A549 (cell line): Measurements from ENCODE around the gene TEKT3. TPM values are rescaled to one million over a fixed set of nuclear protein-coding genes. Genes with fewer than 3 reads are reported as not detected.

Source experiments
- ATAC-seq, 2 experiments: fragments of 200-7000 bp in 1 of 2; fragments of >200 bp in 1 of 2; cut with Nextera tagmentation in 1 of 2; cut with Tn5 transposase in 1 of 2; 3 replicates each; pipeline versions ENCODE4 v1.8.0 to v1.9.1; 2018 to 2020; ENCODE audit warnings: mild to moderate bottlenecking in 1 of 2, moderate library complexity in 1 of 2
- CTCF ChIA-PET: fragments of 300-600 bp; sonication (Branson Sonifier 250); formaldehyde crosslinking; extraction: SDS; loops from one replicate; lab custom pipeline; 2021; ENCODE audit warnings: antibody characterized with exemption, inconsistent platforms; lab: Yijun Ruan, JAX
- POLR2A ChIA-PET: fragments of 350-600 bp; formaldehyde crosslinking; extraction: SDS; loops from one replicate; lab custom pipeline; 2021; ENCODE audit warnings: antibody characterized with exemption, inconsistent platforms; lab: Yijun Ruan, JAX
- DNase-seq, 2 experiments: peaks; one replicate each; pipeline versions ENCODE4 v3.0.0 to v3.0.0-alpha.2; 2011 to 2016; ENCODE audit warnings: low read depth in 1 of 2, low spot score in 1 of 2
- FAIRE-seq: peaks from 2 replicates; lab custom pipeline; 2011; peaks lifted over from hg19 to GRCh38; lab: Jason Lieb, UNC
- H3K27ac ChIP-seq, 2 experiments: fragments of >200 bp; sonication (Bioruptor Twin); formaldehyde crosslinking; 3 replicates each; pipeline ENCODE4 v1.5.1; 2016 to 2017
- H3K4me1 ChIP-seq: fragments of >200 bp; sonication (Bioruptor Twin); formaldehyde crosslinking; 3 replicates; pipeline ENCODE4 v1.6.1; 2016
- H3K4me2 ChIP-seq: fragments of >200 bp; sonication (Bioruptor Twin); formaldehyde crosslinking; 3 replicates; pipeline ENCODE4 v1.6.1; 2016
- H3K4me3 ChIP-seq: fragments of >200 bp; sonication (Bioruptor Twin); formaldehyde crosslinking; 3 replicates; pipeline ENCODE4 v1.5.1; 2016
- H3K9me3 ChIP-seq: fragments of >200 bp; sonication (Bioruptor Twin); formaldehyde crosslinking; 3 replicates; pipeline ENCODE4 v1.6.1; 2016
- CBX2 ChIP-seq: fragments of 200-600 bp; sonication (generic); IDR thresholded peaks from 2 replicates; pipeline ENCODE4 v1.6.1; 2016; ENCODE audit warnings: low read depth, mild to moderate bottlenecking, borderline replicate concordance
- CBX8 ChIP-seq: fragments of 200-600 bp; sonication (generic); IDR thresholded peaks from 2 replicates; pipeline ENCODE4 v1.6.1; 2016
- CEBPB ChIP-seq, 2 experiments: fragments of >200 bp in 1 of 2; sonication (Bioruptor Twin) in 1 of 2; formaldehyde crosslinking in 1 of 2; IDR thresholded peaks; 2 replicates each; pipeline ENCODE4 v1.6.1; 2012 to 2016
- CHD4 ChIP-seq: fragments of 200-600 bp; sonication (generic); IDR thresholded peaks from 2 replicates; pipeline ENCODE4 v1.6.1; 2016; ENCODE audit warnings: antibody characterized with exemption, mild to moderate bottlenecking, borderline replicate concordance
- CTCF ChIP-seq: fragments of >200 bp; sonication (Bioruptor Twin); formaldehyde crosslinking; IDR thresholded peaks from 3 replicates; pipeline ENCODE4 v1.5.1; 2016
- EHF ChIP-seq: fragments of 250-450 bp; sonication (Bioruptor Pico); IDR thresholded peaks from 2 replicates; pipeline ENCODE4 v1.5.0; 2020; ENCODE audit warnings: mild to moderate bottlenecking
- FOSB ChIP-seq: fragments of 250-450 bp; sonication (Bioruptor Pico); IDR thresholded peaks from 2 replicates; pipeline ENCODE4 v1.5.0; 2020; ENCODE audit warnings: mild to moderate bottlenecking, moderate library complexity
- FOSL2 ChIP-seq, 2 experiments: fragments of 450-650 bp in 1 of 2; fragments of >200 bp in 1 of 2; sonication (Bioruptor Twin) in 1 of 2; formaldehyde crosslinking; IDR thresholded peaks; 2 replicates each; pipeline versions ENCODE4 v1.5.0 to v1.6.1; 2016 to 2020; ENCODE audit warnings: mild to moderate bottlenecking in 1 of 2, moderate library complexity in 1 of 2
- GATA3 ChIP-seq: IDR thresholded peaks from 2 replicates; pipeline ENCODE4 v1.6.1; 2012; ENCODE audit warnings: borderline replicate concordance
- HES2 ChIP-seq: fragments of >200 bp; sonication (Bioruptor Twin); formaldehyde crosslinking; IDR thresholded peaks from 2 replicates; pipeline ENCODE4 v1.6.1; 2016
- HEYL ChIP-seq: fragments of 250-450 bp; sonication (Bioruptor Pico); IDR thresholded peaks from 2 replicates; pipeline ENCODE4 v1.8.0; 2021; ENCODE audit warnings: mild to moderate bottlenecking, moderate library complexity
- KDM5A ChIP-seq: fragments of 200-600 bp; sonication (generic); IDR thresholded peaks from 2 replicates; pipeline ENCODE4 v1.6.1; 2016; ENCODE audit warnings: antibody characterized with exemption, mild to moderate bottlenecking
- MAFK ChIP-seq: fragments of 450-650 bp; IDR thresholded peaks from 2 replicates; pipeline ENCODE4 v1.6.1; 2014; ENCODE audit not compliant: partially characterized antibody
- MAX ChIP-seq: IDR thresholded peaks from 2 replicates; pipeline ENCODE4 v1.6.1; 2012
- MYC ChIP-seq: IDR thresholded peaks from 2 replicates; pipeline ENCODE4 v1.6.1; 2012; ENCODE audit warnings: mild to moderate bottlenecking, inconsistent platforms, low read length, improper control_type of control experiment, borderline replicate concordance
- NFE2L2 ChIP-seq: fragments of 150-350 bp; conservative IDR thresholded peaks from 2 replicates; pipeline ENCODE4 v1.6.1; 2014; ENCODE audit warnings: low read length
- NR3C1 ChIP-seq: fragments of >200 bp; sonication (Bioruptor Twin); formaldehyde crosslinking; IDR thresholded peaks from 3 replicates; pipeline ENCODE4 v1.6.1; 2017
- PBX3 ChIP-seq: IDR thresholded peaks from 2 replicates; pipeline ENCODE4 v1.6.1; 2012
- POLR2A ChIP-seq: IDR thresholded peaks from 2 replicates; pipeline ENCODE4 v1.6.1; 2012; ENCODE audit warnings: mild to moderate bottlenecking, low read length
- POLR2AphosphoS2 ChIP-seq: conservative IDR thresholded peaks from 2 replicates; pipeline ENCODE4 v1.6.1; 2012; ENCODE audit warnings: low read length, improper control_type of control experiment, inconsistent platforms
- RNF2 ChIP-seq: fragments of 200-600 bp; sonication (generic); IDR thresholded peaks from 2 replicates; pipeline ENCODE4 v1.6.1; 2016; ENCODE audit warnings: low read depth, mild to moderate bottlenecking, antibody characterized with exemption, moderate library complexity, borderline replicate concordance
- SREBF2 ChIP-seq: fragments of 450-650 bp; IDR thresholded peaks from 2 replicates; pipeline ENCODE4 v1.6.1; 2014; ENCODE audit warnings: mild to moderate bottlenecking, moderate library complexity
- ZC3H11A ChIP-seq: fragments of 450-650 bp; IDR thresholded peaks from 2 replicates; pipeline ENCODE4 v1.6.1; 2014; ENCODE audit warnings: antibody characterized with exemption, mild to moderate bottlenecking
- ZFP36 ChIP-seq: fragments of 450-650 bp; IDR thresholded peaks from 2 replicates; pipeline ENCODE4 v1.6.1; 2014; ENCODE audit warnings: borderline replicate concordance; ENCODE audit not compliant: partially characterized antibody
- ZNF302 ChIP-seq: fragments of 250-450 bp; sonication (Bioruptor Pico); IDR thresholded peaks from 2 replicates; pipeline ENCODE4 v1.9.0; 2021; ENCODE audit warnings: inconsistent platforms, mild to moderate bottlenecking, moderate library complexity
- ZSCAN20 ChIP-seq: fragments of 250-450 bp; sonication (Bioruptor Pico); IDR thresholded peaks from 2 replicates; pipeline ENCODE4 v1.8.0; 2022; ENCODE audit warnings: mild to moderate bottlenecking, moderate library complexity
- WGBS: methylation state at CpG from one replicate; pipeline ENCODE4 v1.1.6; 2017; ENCODE audit errors: missing lambda C conversion rate; 5-methylcytosine and 5-hydroxymethylcytosine counted together
- polyA plus RNA-seq, 4 experiments: library from polyadenylated mRNA; depleted of rRNA in 3 of 4; stranded (reverse); fragments of >200 nt; fragmentation: RNase III in 1 of 4; extraction: RNeasy Plus Mini Kit Qiagen cat#74134 plus additional on column Dnase treatment in 1 of 4; gene quantifications; 2 replicates in 3 of 4; 3 replicates in 1 of 4; pipeline ENCODE4 v1.2.3, GENCODE V29; 2011 to 2017
- TF ChIP-seq, protein P1 (sequence below): fragments of 250-450 bp; sonication (Bioruptor Pico); IDR thresholded peaks from 2 replicates; pipeline ENCODE4 v1.5.0; 2021; ENCODE audit warnings: mild to moderate bottlenecking, moderate library complexity, borderline replicate concordance
- TF ChIP-seq, protein P2 (sequence below): fragments of 250-450 bp; sonication (Bioruptor Pico); IDR thresholded peaks from 2 replicates; pipeline ENCODE4 v1.5.0; 2020; ENCODE audit warnings: low read depth, mild to moderate bottlenecking, moderate library complexity
- TF ChIP-seq, protein P3 (sequence below): fragments of >200 bp; sonication (Bioruptor Twin); formaldehyde crosslinking; IDR thresholded peaks from 3 replicates; pipeline ENCODE4 v1.6.1; 2016

Gene TEKT3
- polyA plus RNA-seq, 2 of the 4 experiments (the other 2 are of a cell fraction), result 0.17 to 0.21 TPM

DNA sequence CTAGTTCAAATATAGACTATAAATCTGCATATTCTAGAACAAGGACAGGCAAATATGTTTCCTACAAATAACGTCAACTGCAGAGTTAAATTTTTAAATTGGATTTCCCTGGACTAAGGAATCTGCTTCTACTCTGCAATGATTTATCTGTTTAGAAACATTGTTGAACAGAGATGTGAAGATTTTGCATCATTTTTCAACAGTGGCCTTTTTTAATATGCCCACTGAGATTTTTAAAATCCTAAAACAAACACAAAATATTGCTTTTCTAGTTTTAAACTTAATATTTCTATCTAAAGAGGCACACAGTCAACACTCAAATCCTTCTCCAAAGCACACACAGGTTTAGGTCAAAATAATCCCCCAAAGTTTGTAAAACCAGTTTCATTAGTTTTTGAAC is 52.5 kb downstream of the TEKT3 start:
- 89% methylated on average over 1 of the region's 1 CpG for WGBS
- no peak for TF ChIP-seq CBX2
- no peak for TF ChIP-seq FOSL2 (IDR thresholded peaks at IDR 0.05)
- no peak for TF ChIP-seq FOSL2 (CRISPR knock-in tag; IDR thresholded peaks at IDR 0.05)
- TF ChIP-seq PBX3, result no peak
- no peak for TF ChIP-seq HES2
- TF ChIP-seq, protein P1, sequence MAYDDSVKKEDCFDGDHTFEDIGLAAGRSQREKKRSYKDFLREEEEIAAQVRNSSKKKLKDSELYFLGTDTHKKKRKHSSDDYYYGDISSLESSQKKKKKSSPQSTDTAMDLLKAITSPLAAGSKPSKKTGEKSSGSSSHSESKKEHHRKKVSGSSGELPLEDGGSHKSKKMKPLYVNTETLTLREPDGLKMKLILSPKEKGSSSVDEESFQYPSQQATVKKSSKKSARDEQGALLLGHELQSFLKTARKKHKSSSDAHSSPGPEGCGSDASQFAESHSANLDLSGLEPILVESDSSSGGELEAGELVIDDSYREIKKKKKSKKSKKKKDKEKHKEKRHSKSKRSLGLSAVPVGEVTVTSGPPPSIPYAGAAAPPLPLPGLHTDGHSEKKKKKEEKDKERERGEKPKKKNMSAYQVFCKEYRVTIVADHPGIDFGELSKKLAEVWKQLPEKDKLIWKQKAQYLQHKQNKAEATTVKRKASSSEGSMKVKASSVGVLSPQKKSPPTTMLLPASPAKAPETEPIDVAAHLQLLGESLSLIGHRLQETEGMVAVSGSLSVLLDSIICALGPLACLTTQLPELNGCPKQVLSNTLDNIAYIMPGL (CRISPR knock-in tag), result no peak
- TF ChIP-seq ZC3H11A, result no peak
- TF ChIP-seq GATA3, result no peak
- TF ChIP-seq NFE2L2, result no peak
- TF ChIP-seq MYC, result no peak
- no peak for TF ChIP-seq MAX
- no peak for TF ChIP-seq CHD4
- no peak for TF ChIP-seq ZNF302
- TF ChIP-seq RNF2, result no peak
- TF ChIP-seq CBX8, result no peak
- no peak for TF ChIP-seq POLR2AphosphoS2
- TF ChIP-seq, protein P2, sequence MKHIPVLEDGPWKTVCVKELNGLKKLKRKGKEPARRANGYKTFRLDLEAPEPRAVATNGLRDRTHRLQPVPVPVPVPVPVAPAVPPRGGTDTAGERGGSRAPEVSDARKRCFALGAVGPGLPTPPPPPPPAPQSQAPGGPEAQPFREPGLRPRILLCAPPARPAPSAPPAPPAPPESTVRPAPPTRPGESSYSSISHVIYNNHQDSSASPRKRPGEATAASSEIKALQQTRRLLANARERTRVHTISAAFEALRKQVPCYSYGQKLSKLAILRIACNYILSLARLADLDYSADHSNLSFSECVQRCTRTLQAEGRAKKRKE, result no peak
- TF ChIP-seq SREBF2, result no peak
- TF ChIP-seq KDM5A, result no peak
- no peak for TF ChIP-seq EHF
- no peak for TF ChIP-seq ZSCAN20 (CRISPR knock-in tag)
- Histone ChIP-seq H3K4me3 (peak overlapping the region; percentile 33; the same call in 1 of the 3 replicates), H3K4me2 (peak overlapping the region; percentile 72), H3K4me1 (peaks cover 21% of the 10 kb centered on the region), H3K27ac (peak overlapping the region; percentile 79 to 85), H3K9me3 (no peaks in the 10 kb centered on the region)
- no peak for ATAC-seq
- CTCF ChIA-PET, result no interaction called here
- FAIRE-seq, result no peak
- DNase-seq, result no peak
- POLR2A ChIA-PET, result interaction anchor here (1.6 kb wide), 1 partner anchor 26 kb away, joined by 7 read pairs; no protein-coding TSS in a partner anchor

- Histone ChIP-seq H3K4me2 (no peak overlapping the region), H3K4me1 (peaks cover 21% of the 10 kb centered on the region), H3K27ac (peak overlapping the region in 1 of 2 experiments; percentile 18; a peak in 2 of 6 replicates), H3K9me3 (0 out of 3 replicates have a peak, but pooled peaks cover 2% of the 10 kb centered on the region), H3K4me3 (no peak overlapping the region)
- CTCF ChIA-PET, result no interaction called here
- DNase-seq, result no peak
- ATAC-seq, result no peak
- 86% methylated on average over 4 of the region's 4 CpGs for WGBS
- POLR2A ChIA-PET, result no interaction called here
- no peak for TF ChIP-seq ZFP36
- TF ChIP-seq CTCF, result no peak
- TF ChIP-seq, protein P3, sequence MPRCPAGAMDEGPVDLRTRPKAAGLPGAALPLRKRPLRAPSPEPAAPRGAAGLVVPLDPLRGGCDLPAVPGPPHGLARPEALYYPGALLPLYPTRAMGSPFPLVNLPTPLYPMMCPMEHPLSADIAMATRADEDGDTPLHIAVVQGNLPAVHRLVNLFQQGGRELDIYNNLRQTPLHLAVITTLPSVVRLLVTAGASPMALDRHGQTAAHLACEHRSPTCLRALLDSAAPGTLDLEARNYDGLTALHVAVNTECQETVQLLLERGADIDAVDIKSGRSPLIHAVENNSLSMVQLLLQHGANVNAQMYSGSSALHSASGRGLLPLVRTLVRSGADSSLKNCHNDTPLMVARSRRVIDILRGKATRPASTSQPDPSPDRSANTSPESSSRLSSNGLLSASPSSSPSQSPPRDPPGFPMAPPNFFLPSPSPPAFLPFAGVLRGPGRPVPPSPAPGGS, result no peak
- no peak for TF ChIP-seq CHD4
- no peak for TF ChIP-seq NR3C1
- TF ChIP-seq MAFK, result no peak
- no peak for TF ChIP-seq GATA3
- no peak for TF ChIP-seq POLR2A
- TF ChIP-seq CEBPB (IDR thresholded peaks at IDR 0.05), result no peak
- no peak for TF ChIP-seq HEYL (CRISPR knock-in tag)
- TF ChIP-seq FOSB (CRISPR knock-in tag), result no peak
- FAIRE-seq, result peak; percentile 36
Observed at GRCh38 chr17:15287538-15288267, 53.7 kb downstream of the TEKT3 start.
